HL-60 (cell line): ENCODE measurements around the gene AXIN1.

Experiments used
- CTCF ChIP-seq: IDR thresholded peaks from one replicate; pipeline ENCODE4 v1.5.1; 2011; ENCODE audit warnings: low read length, control low read depth, inconsistent platforms; ENCODE audit not compliant: insufficient read depth
- GABPA ChIP-seq: IDR thresholded peaks from 2 replicates; pipeline ENCODE4 v1.6.1; 2012; ENCODE audit warnings: low read depth
- POLR2AphosphoS5 ChIP-seq: IDR thresholded peaks from 2 replicates; pipeline ENCODE4 v1.6.1; 2012; ENCODE audit warnings: low read depth
- REST ChIP-seq: IDR thresholded peaks from 2 replicates; pipeline ENCODE4 v1.6.1; 2012; ENCODE audit warnings: low read depth; ENCODE audit not compliant: insufficient replicate concordance
- SPI1 ChIP-seq: IDR thresholded peaks from 2 replicates; pipeline ENCODE4 v1.6.1; 2012; ENCODE audit warnings: low read depth, mild to moderate bottlenecking, borderline replicate concordance

- TF ChIP-seq CTCF (no peak), POLR2AphosphoS5 (no peak), REST (no peak), SPI1 (no peak), GABPA (no peak)
Observed at GRCh38 chr16:247027-247426, 105.5 kb downstream of the AXIN1 start.
